ENCODE results near the gene CIDEA.
A peak's percentile ranks its signal among the peaks of the same experiment; 100 is the strongest.
"Not testable (repeated sequence)": the region's sequence is repeated elsewhere in the genome, so short reads cannot be mapped to it uniquely, and the experiment has no call there.

CIDEA gene

DNA sequence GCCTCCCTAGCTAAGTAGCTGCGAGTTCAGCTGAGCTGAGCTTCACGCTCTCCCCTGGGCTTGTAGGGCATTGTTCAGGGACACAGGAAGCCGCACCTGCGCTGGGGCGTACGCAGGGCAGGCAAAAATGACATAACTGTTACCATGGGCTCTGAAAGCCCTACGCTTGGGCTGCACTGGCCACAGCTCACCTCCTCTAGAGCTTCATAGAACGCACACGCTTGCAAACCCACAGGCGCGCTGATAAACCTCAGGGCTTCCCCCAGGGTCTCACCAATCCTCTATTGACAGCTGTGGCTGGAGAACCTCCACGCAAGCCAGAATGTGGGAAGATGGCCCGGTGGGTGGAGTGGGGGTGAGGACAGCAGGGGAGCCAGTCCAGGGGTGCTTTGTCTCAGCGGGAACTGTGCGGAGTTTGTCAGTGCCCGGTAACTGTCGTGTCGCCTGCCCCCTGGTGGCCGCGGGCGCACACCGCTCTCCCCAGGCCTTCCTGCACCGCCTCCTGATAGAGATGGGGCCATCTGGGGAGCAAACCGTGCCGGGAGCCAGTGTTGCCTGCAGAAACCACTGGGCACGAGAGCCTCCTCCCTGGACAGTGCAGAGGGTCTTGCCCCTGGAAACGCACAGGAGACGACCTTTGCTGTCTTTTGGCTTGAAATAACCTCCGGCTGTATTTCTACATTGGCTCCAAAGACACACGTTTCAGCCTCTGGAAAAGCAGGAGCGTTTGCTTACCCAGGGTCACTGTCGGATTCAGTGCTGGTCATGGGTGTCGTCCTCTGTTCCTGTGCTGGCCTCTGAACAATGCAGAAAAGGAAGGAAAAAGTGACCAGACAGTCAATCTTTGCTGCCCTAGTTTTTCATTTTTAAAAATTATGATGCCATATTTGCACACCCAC lies 17.0 kb upstream of the CIDEA start:
- DNase-seq (ENCODE audit: insufficient read length, low spot score) (peak; percentile 79), FAIRE-seq (peak; percentile 85)

DNA sequence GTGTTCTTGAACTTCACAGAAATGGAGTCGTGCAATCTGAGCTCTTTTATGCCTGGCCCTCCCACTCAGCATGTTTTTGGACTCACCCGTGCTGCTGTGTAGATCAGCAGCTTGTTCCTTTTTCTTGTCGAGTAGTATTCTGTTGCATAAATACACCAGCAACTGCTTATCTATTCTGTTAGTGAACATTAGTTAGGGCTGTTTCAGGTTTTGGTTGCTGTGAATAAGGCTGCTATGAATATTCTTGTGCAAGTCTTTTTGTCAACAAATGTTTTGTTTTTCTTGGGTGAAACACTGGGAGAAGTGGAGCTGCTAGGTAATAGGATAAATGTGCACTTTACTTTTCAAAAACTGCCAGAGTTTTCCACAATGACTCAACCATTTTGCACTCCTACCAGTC lies 15.3 kb upstream of the CIDEA start:
- FAIRE-seq (no peak), DNase-seq (ENCODE audit: insufficient read length, low spot score) (no peak)

DNA sequence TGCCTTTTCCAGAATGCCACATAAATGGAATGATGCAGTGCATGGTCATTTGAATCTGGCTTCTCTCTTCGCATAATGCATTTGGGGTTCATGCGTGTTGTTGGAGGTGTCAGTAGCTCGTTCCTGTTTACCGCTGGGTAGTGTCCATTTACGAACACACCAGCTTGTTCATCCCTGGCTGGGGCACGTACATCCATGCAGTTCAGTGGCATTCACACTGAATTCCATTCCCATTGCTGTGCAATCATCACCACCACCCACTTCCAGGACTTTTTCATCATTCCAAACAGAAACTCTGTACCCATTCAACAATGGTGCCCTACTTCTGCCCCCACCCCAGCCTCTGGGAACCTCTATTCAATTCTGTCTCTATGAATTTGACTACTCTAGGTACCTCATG lies 14.7 kb upstream of the CIDEA start:
- FAIRE-seq (no peak), DNase-seq (ENCODE audit: insufficient read length, low spot score) (no peak)

DNA sequence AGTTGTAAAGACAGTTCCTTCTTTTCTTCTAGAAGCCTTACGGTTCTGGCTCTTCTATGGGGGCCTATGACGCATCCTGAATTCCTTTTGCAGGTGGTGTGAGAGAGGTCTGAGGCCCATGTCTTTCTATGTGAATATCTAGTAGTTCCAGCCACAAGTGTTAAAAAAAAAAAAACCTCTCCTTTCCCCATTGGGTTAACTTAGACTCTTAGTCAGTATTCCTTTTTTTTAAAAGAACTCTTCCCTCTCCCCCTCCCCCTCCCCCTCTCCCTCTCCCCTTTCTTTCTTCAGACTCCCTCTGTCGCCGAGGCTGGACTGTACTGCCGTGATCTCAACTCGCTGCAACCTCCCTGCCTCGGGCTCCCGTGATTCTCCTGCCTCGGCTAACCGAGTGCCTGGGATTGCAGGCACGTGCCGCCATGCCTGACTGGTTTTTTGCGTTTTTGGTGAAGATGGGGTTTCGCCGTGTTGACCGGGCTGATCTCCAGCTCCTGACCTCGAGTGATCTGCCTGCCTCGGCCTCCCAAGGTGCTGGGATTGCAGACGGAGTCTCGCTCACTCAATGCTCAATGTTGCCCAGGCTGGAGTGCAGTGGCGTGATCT lies 11.4 kb upstream of the CIDEA start:
- no peak for FAIRE-seq

DNA sequence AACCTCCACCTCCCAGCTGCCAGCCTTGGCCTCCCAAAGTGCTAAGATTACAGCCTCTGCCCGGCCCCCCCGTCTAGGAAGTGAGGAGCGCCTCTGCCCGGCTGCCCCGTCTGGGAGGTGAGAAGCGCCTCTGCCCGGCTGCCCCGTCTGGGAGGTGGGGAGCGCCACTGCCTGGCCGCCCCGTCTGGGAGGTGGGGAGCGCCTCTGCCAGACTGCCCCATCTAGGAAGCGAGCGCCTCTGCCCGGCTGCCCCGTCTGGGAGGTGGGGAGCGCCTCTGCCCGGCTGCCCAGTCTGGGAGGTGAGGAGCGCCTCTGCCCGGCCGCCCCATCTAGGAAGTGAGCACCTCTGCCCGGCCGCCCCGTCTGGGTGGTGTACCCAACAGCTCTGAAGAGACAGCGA lies 10.9 kb upstream of the CIDEA start:
- not testable (repeated sequence) for DNase-seq (ENCODE audit: insufficient read length, low spot score); FAIRE-seq

More for the DNA sequence above, 11.4 kb upstream of the CIDEA start:
- DNase-seq (ENCODE audit: insufficient read length, low spot score), result no peak

DNA sequence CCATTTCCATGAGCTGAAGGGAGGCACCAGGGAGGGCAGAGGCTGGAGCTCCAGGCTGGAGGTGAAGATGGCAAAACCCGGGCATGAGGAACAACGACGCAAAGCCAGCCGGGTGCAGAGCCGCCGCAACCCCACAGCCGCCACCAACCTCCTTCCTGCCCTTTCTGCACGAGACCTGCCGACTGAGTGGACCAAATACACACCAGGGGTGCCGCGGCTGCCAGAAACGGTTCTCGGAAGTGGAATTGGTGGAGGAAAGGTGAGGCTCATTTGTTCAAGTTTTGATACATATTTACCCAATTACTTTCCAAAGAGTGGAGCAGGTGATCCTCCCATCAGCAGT lies 8.4 kb upstream of the CIDEA start:
- no peak for DNase-seq (ENCODE audit: insufficient read length, low spot score)
- no peak for FAIRE-seq

DNA sequence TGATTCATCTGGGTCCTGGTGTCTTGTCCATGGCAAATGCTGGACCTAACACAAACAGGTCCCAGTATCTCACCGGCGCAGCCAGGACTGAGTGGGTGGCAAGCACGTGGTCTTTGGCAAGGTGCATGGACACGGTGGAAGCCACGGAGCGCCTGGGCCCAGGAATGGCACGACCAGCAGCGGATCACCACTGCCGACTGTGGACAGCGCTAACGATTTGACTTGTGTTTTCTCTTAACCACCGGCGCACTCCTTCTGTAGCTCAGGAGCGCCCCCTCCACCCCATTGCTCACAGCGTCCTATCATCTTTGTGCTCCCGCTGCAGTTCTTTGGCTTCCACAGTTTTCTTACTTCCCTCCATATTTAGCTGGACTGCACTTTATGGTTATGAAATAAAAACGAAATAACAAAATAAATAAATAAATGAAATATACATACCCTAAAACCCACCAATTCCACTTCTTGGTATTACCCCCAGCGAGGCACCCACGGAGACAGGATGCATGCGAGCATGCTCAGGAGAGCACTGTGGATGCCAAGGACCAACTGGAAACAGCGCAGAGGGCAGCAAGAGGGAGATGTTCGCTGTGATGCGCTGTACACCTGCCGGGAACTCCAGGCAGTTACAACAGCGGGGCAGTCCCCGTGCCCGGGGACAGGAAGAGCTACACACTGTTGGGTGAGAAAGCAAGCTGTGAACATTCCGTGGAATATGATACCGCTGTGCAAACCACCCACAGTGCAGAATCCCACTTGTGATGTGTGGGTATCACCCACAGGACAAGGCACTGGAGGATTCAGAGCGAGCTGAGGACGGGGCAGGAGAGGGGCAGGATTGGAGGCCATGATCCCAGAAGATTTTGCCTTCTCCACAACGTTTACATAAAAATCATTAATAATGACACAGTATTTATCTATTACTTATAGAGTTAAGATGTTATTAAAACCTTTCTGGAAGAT lies 7.0 kb upstream of the CIDEA start:
- FAIRE-seq (no peak), DNase-seq (ENCODE audit: insufficient read length, low spot score) (no peak)

DNA sequence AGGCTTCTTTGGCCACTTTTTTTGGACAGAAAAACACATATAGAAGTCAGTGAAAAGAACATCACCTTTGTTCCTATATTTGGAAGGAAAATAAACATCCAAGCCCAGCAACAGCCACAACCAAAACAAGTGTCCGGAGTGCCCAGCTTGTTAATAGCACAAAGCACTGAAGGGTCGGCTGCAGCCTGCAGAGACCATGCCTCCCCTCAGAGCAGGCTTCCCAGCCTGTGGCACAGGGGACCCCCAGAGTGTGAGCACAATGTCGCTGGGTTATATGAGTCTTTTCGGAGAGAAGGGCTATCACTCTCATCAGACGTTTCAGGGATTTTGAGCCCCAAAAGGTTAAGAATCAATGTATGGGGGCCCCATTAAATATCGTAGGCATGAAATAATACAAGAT lies 6.2 kb upstream of the CIDEA start:
- DNase-seq (ENCODE audit: insufficient read length, low spot score) (no peak), FAIRE-seq (no peak)

DNA sequence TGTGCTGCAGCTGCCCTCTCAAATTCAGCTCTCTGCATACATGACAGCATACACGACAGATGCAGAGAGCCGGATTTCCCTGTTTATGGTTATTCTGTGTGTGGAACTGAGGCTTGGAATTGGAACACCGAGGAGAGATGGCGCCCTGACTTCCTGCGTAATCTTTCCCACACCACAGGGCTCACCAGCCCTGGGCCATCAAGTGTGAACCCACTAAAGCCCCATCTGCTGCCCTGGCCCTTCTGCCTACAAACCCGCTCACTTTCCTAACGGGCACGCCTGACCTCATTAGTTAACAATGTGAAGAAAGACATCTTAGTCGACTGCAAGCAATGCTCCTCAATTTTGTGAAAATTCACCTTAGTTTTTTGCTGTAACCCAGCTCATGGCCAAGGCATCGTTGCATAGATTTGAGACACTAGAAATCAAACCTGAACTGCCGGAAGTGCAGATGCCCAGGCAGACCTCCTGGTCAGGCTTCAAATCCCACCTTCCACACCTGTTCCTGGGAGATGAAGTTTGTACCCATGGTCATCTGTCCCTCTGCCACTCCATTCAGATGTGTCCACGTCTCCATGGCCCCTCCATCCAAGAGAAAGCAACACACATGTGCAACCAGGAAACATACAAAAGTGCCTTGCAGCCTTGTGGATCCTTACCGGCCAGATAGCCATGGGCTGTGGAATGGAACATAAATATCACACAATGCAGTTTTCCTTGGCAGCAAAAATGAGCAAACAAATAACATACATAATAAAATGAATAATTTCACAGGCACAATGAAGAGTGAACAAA lies 5.0 kb upstream of the CIDEA start:
- no peak for FAIRE-seq
- no peak for DNase-seq (ENCODE audit: insufficient read length, low spot score)

DNA sequence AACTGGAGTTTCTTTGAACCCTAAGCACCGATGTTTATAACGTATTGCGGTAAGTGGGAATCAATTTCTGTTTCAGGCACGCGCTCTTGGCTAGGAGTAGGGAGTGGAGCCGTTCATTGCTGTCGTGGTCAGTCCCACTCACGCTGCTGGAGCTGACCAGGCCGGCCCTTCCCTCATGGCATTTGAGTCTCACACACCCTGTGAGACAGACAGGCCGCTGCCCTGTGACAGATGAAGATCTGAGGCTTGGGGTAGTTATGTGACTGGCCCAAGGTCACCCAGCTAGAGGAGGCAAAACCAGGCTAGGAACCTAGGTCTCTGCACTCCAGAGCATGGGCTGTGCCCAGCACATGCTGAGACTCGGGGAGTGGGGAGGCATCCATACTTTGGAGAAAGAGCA lies 2.9 kb upstream of the CIDEA start:
- DNase-seq (ENCODE audit: insufficient read length, low spot score), result no peak
- FAIRE-seq, result no peak

DNA sequence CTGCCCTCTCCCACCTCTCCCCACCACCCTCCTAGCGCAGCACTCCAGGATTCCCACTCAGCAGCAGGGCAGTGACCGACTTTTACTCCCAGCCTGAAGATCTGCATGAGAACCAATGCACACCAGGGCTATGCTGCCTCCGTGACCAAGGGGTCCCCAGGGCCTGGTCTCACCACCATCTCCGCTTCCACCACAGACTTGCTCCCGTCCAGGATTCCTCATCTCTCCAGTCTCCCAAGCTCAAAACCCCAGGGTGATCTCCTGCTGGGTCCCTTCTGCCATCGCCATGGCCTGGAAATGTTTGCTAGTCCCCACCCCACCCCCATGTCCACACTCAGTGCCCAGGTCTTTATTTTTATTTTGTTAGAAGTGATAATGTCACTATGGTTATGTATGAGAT lies 2.1 kb upstream of the CIDEA start:
- FAIRE-seq (no peak), DNase-seq (ENCODE audit: insufficient read length, low spot score) (no peak)

DNA sequence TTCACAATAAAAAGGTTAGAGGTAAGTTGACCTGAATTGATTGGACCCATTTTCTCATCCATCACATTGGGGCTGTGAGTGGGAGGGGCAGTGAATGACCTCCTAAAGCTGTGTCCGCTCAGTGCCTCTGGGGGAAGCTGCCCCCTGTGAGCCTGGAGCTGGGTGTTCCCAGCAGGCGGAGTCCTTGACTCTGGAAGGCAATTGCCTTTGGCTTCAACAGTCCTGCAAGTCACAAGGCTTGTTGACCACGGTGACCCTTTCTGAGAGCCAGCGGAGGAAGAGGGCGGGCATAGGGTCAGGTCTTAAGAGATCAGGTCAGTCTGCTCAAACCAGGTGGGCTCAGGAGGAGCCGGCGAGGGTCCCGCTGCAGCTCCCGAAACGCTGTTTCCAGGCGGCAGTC lies 1.1 kb upstream of the CIDEA start:
- DNase-seq (ENCODE audit: insufficient read length, low spot score), result no peak
- no peak for FAIRE-seq

DNA sequence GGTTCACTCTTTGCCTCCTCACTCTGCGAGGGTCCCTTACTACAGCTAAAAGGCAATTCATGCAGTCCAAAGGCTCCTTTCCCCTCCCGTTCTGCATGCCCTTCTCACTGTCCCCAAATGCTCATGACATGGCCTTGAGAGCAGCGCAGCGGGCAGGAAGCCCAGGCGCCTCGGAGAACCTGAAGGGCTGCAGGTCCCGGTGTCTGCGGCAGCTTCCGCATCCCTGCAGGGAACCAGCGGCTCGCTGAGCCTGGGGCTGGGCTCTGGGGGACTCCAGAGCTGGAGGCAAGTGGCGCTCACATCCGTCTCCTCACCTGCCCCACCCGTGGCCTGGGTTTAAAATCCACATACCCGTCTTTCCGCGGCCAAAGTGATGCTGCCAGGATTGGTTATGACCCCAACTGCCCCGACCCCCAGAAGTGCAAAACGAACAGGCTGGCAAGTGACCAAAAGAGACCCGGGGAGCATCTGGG lies 462 bp upstream of the CIDEA start:
- no peak for DNase-seq (ENCODE audit: insufficient read length, low spot score)
- FAIRE-seq, result no peak

DNA sequence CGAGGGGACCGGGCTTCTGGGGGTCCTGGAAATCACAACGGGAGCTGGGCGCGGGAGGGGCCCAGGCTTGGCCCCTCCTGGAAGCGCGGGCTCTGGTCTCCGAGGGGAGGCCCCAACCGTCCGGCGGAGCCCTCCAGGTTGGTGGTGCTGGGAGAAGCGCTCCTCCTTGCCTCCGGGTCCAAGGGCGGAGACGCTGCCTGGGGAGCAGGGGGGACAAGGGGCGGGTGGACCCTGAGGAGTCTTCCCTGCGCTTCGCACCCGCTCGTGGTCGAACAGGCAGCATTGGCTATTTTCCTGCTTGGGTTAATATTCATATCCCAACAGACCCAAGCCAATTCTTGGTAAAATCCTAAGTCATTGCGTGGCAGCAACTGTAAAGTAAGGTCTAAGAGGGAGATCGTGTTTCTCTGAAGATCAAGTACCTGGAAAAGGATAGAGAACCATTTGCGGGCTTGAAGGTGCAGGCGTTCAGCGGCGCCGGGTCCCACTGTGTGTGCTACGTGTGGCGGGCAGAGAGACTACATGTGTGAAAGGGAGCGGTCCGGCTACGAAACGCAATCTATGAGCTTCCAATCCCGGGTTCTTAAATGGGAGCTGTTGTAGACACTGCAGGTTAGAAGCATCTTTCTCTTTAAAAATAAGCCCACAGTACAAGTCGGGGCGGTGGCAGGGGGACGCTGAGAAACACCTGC lies 805 bp downstream of the CIDEA start:
- no peak for FAIRE-seq
- DNase-seq (ENCODE audit: insufficient read length, low spot score), result no peak

DNA sequence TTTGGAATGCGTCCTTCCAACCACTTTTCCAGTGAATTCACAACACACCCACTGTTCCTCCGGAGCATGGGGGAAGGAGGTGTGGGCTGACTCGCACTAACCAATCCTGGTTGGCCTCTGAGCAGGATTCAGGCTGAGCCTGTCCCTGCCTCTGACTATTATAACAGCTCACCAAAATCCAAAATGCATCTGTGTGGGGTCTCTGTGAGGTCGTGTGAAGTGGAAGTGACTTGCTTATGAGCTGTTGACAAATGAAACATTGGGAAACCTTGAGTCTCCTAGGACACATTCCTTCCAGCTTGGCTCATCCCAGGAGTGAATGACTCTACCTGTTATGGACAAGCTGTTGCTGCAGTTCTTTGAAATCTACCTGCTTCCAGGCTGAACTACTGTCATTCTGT lies 1.5 kb downstream of the CIDEA start:
- no peak for FAIRE-seq
- DNase-seq (ENCODE audit: insufficient read length, low spot score), result no peak

DNA sequence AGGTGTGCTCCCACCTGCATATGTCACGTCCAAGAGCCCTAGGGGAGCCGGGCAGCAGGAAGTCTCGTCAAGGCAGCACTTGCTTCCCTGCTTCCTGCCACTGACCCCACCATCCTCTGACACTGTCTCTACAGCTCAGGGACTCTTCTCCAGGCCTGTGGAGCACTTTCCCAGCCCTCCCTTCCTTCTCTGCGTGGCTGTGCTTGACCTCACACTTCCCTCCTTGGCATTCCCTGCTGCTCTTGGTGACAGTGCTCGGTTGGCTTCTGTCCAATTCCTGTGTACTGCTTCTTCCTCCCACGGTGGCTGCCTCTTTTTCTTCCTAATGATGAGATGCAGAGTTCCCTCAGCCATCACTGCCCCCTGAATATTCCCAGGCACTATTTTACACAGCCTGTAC lies 2.8 kb downstream of the CIDEA start:
- FAIRE-seq (no peak), DNase-seq (ENCODE audit: insufficient read length, low spot score) (no peak)

DNA sequence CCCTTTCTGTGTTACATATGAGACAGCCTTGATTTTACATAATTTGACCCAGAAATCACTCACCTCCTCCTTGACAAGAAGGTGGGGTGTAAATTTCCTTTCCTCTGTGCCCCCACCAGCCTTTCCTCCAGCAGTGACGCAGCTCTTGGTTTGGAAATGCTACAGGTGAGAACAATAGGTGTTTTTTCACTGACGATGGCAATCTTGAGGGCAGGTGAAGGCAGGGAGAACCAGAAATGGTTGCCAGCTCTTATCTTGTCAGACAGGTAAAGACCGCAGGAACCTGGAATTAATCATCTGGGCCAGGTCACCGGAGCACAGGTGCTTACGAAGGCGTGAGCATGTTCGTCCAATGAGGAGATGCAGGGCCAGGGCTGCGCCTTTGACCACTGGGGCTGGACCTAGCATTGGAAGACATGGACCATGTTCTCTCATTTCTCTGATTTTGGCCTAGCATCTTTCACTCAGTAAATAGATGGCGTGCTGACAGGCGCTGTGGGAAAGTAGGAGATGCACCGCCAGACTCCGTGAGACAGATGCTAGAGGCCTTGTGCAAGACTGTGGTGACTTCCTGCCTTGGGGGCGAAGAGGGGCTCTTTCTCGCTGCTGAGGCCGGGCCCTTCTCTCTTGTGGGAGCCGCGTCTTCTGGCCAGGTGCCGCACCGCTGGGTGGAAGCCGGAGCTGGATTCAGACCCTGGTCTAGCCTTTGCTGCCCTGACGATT lies 4.0 kb downstream of the CIDEA start:
- no peak for DNase-seq (ENCODE audit: insufficient read length, low spot score)
- FAIRE-seq, result no peak

DNA sequence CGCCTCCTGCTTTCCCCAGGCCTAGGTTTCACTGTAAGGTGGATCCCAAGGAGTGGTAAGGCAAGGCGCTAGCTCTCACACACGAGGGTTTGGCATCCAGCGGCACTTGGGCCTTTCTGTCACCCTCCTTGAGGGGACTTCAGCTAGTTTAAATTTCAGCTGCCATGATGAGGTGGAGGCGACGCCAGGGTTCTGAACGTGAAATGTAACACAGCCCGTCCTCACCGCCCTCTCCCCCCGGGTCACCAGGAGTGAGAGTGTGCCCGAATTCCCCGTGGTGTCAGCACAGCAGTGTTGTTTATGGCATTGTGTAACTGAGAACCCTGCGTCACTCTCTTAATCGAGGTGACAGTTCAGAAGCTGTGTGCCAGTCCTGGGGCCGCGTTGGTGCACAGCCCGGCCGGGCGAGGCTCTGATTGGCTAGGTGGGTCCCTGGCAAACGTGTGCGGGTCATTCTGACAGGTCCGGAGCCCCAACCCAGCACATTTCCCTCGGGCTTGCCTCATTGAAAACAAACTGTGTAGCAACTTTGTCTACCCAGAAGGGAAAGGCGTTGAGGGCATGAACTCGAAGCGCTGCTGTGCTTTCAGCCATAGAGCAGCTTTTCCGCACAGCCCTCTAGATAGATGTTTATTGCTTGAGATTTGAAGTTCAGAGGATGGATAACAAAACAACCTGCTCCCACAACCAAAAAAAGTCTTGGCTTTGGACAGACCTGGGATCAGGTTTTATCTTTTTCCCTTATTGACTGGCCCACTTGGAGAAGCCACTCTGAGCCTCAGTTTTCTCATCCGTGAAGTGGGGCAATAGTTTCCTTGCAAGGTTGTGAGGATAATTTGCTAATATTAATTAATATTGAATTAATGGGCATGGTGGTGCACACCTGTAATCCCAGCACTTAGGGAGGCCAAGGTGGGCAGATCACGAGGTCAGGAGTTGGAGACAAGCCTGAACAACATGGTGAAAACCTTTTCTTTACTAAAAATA lies 4.9 kb downstream of the CIDEA start:
- FAIRE-seq (no peak), DNase-seq (ENCODE audit: insufficient read length, low spot score) (no peak)
